MM.1S (cell line): ENCODE data around the gene SLC16A9.
"Not testable (repeated sequence)": the region's sequence is repeated elsewhere in the genome, so short reads cannot be mapped to it uniquely, and the experiment has no call there.

Source experiments
- DNase-seq: peaks from one replicate; pipeline ENCODE4 v3.0.0-alpha.2; 2015
- H2AFZ ChIP-seq: fragments of 300-600 bp; sonication (generic); 2 replicates; pipeline ENCODE4 v1.6.0; 2016; ENCODE audit warnings: antibody characterized with exemption, low read length
- H3F3A ChIP-seq: fragments of 300-600 bp; sonication (generic); 2 replicates; pipeline ENCODE4 v1.6.1; 2016; ENCODE audit warnings: mild to moderate bottlenecking, antibody characterized with exemption, low read length, moderate library complexity, mixed read lengths; ENCODE audit not compliant: insufficient read depth
- H3K27ac ChIP-seq: fragments of 300-600 bp; sonication (generic); 2 replicates; pipeline ENCODE4 v1.5.1; 2016; ENCODE audit warnings: mild to moderate bottlenecking, low read length
- H3K27me3 ChIP-seq: fragments of 300-600 bp; sonication (generic); replicated peaks from 2 replicates; pipeline ENCODE4 v1.6.0; 2016; ENCODE audit warnings: low read length; ENCODE audit not compliant: insufficient read depth
- H3K36me3 ChIP-seq: fragments of 300-600 bp; sonication (generic); replicated peaks from 2 replicates; pipeline ENCODE4 v1.6.1; 2016; ENCODE audit warnings: mild to moderate bottlenecking, low read length, mixed read lengths; ENCODE audit not compliant: insufficient read depth
- H3K4me1 ChIP-seq: fragments of 300-600 bp; sonication (generic); 2 replicates; pipeline ENCODE4 v1.6.1; 2016; ENCODE audit warnings: low read length, mixed read lengths
- H3K4me2 ChIP-seq: fragments of 300-600 bp; sonication (generic); 2 replicates; pipeline ENCODE4 v1.6.0; 2016; ENCODE audit warnings: low read depth, low read length
- H3K4me3 ChIP-seq: fragments of 300-600 bp; sonication (generic); 2 replicates; pipeline ENCODE4 v1.5.1; 2016; ENCODE audit warnings: low read length, mixed read lengths
- H3K79me2 ChIP-seq: fragments of 300-600 bp; sonication (generic); 2 replicates; pipeline ENCODE4 v1.6.1; 2016; ENCODE audit warnings: mixed run types, low read length, mixed read lengths
- H3K9ac ChIP-seq: fragments of 300-600 bp; sonication (generic); 2 replicates; pipeline ENCODE4 v1.6.1; 2016; ENCODE audit warnings: low read length, mixed read lengths
- H3K9me2 ChIP-seq: fragments of 300-600 bp; sonication (generic); replicated peaks from 2 replicates; pipeline ENCODE4 v1.6.1; 2016; ENCODE audit warnings: mild to moderate bottlenecking, low read length, mixed read lengths; ENCODE audit not compliant: insufficient read depth
- H3K9me3 ChIP-seq: fragments of 300-600 bp; sonication (generic); replicated peaks from 2 replicates; pipeline ENCODE4 v1.6.1; 2016; ENCODE audit warnings: mild to moderate bottlenecking, low read length, mixed read lengths; ENCODE audit not compliant: insufficient read depth
- H4K20me1 ChIP-seq: fragments of 300-600 bp; sonication (generic); 2 replicates; pipeline ENCODE4 v1.6.1; 2016; ENCODE audit warnings: mild to moderate bottlenecking, low read length, moderate library complexity, mixed read lengths; ENCODE audit not compliant: insufficient read depth
- CTCF ChIP-seq: fragments of 300-600 bp; sonication (generic); IDR thresholded peaks from 2 replicates; pipeline ENCODE4 v1.5.1; 2016; ENCODE audit warnings: antibody characterized with exemption, low read length, mixed read lengths
- EZH2 ChIP-seq: fragments of 300-600 bp; sonication (generic); optimal IDR thresholded peaks from 2 replicates; pipeline ENCODE3; 2017; ENCODE audit warnings: low read depth, mild to moderate bottlenecking, antibody characterized with exemption, low read length, mixed read lengths
- EZH2phosphoT487 ChIP-seq: fragments of 300-600 bp; sonication (generic); IDR thresholded peaks from 2 replicates; pipeline ENCODE4 v1.6.1; 2018; ENCODE audit warnings: antibody characterized with exemption, low read length

SLC16A9 gene

GRCh38 chr10:59668096-59668495, 41.6 kb downstream of the SLC16A9 start:
- Histone ChIP-seq H4K20me1 (no peaks in the 10 kb centered on the region), H3K79me2 (no peaks in the 10 kb centered on the region), H3K4me2 (no peak overlapping the region), H2AFZ (no peak overlapping the region), H3F3A (no peaks in the 10 kb centered on the region), H3K9me2 (no peaks in the 10 kb centered on the region), H3K9me3 (no peaks in the 10 kb centered on the region), H3K27me3 (no peaks in the 10 kb centered on the region), H3K4me3 (no peak overlapping the region), H3K9ac (no peak overlapping the region), H3K36me3 (no peaks in the 10 kb centered on the region), H3K27ac (no peak overlapping the region), H3K4me1 (peaks cover 9% of the 10 kb centered on the region; the same call in 1 of the 2 replicates)
- TF ChIP-seq EZH2phosphoT487 (no peak), CTCF (no peak), EZH2 (no peak)
- no peak for DNase-seq

GRCh38 chr10:59666310-59666709, 43.3 kb downstream of the SLC16A9 start:
- Histone ChIP-seq H4K20me1 (no peaks in the 10 kb centered on the region), H3K27me3 (no peaks in the 10 kb centered on the region), H3K4me3 (no peak overlapping the region), H3K27ac (no peak overlapping the region), H3K9me2 (no peaks in the 10 kb centered on the region), H3K4me1 (no peaks in the 10 kb centered on the region), H3F3A (no peaks in the 10 kb centered on the region), H3K4me2 (no peak overlapping the region), H3K79me2 (no peaks in the 10 kb centered on the region), H3K36me3 (no peaks in the 10 kb centered on the region), H3K9ac (no peak overlapping the region), H3K9me3 (no peaks in the 10 kb centered on the region), H2AFZ (no peak overlapping the region)
- no peak for DNase-seq
- TF ChIP-seq EZH2 (no peak), EZH2phosphoT487 (no peak), CTCF (no peak)

- not testable (repeated sequence) for H3K9me3 ChIP-seq, H3K27me3 ChIP-seq, H2AFZ ChIP-seq, H3F3A ChIP-seq, H3K9ac ChIP-seq, H3K9me2 ChIP-seq, H3K36me3 ChIP-seq, H3K27ac ChIP-seq, H4K20me1 ChIP-seq, DNase-seq, H3K79me2 ChIP-seq, H3K4me1 ChIP-seq, H3K4me2 ChIP-seq, H3K4me3 ChIP-seq
Measured at GRCh38 chr10:59663213-59663612, 46.4 kb downstream of the SLC16A9 start.

- H3K79me2 ChIP-seq = no peaks in the 10 kb centered on the region
- no peak overlapping the region for H2AFZ ChIP-seq
- no peak for TF ChIP-seq EZH2
- TF ChIP-seq EZH2phosphoT487 = no peak
- no peak for TF ChIP-seq CTCF
- no peaks in the 10 kb centered on the region for H4K20me1 ChIP-seq
- peaks cover 11% of the 10 kb centered on the region for H3K4me1 ChIP-seq
- no peaks in the 10 kb centered on the region for H3K36me3 ChIP-seq
- no peak overlapping the region for H3K4me3 ChIP-seq
- H3K9ac ChIP-seq = no peak overlapping the region
- H3K27ac ChIP-seq = no peak overlapping the region
- no peak overlapping the region for H3K4me2 ChIP-seq
- peaks cover 12% of the 10 kb centered on the region for H3F3A ChIP-seq
- DNase-seq = no peak
- H3K9me3 ChIP-seq = no peaks in the 10 kb centered on the region
- H3K9me2 ChIP-seq = no peaks in the 10 kb centered on the region
- H3K27me3 ChIP-seq = no peaks in the 10 kb centered on the region
Measured at GRCh38 chr10:59657724-59658123, 51.9 kb downstream of the SLC16A9 start.
